Keratinocyte (primary cell): ENCODE results near the gene RAD23A.

ENCODE experiments used
- EZH2 ChIP-seq: IDR thresholded peaks from one replicate; pipeline ENCODE4 v1.6.1; 2012; ENCODE audit warnings: inconsistent platforms, mild to moderate bottlenecking, low read length, moderate library complexity
- TF ChIP-seq, protein P1 (sequence below), 3 experiments: IDR thresholded peaks in 1 of 3; conservative IDR thresholded peaks in 1 of 3; optimal IDR thresholded peaks in 1 of 3; 2 replicates in 2 of 3; 3 replicates in 1 of 3; pipeline versions ENCODE3 to v1.5.1; 2011; ENCODE audit warnings: low read length in 3 of 3, mild to moderate bottlenecking in 3 of 3, moderate library complexity in 2 of 3, control low read depth in 1 of 3, inconsistent platforms in 1 of 3; ENCODE audit not compliant: insufficient read depth in 2 of 3; ENCODE audit errors: extremely low read depth in 1 of 3

DNA sequence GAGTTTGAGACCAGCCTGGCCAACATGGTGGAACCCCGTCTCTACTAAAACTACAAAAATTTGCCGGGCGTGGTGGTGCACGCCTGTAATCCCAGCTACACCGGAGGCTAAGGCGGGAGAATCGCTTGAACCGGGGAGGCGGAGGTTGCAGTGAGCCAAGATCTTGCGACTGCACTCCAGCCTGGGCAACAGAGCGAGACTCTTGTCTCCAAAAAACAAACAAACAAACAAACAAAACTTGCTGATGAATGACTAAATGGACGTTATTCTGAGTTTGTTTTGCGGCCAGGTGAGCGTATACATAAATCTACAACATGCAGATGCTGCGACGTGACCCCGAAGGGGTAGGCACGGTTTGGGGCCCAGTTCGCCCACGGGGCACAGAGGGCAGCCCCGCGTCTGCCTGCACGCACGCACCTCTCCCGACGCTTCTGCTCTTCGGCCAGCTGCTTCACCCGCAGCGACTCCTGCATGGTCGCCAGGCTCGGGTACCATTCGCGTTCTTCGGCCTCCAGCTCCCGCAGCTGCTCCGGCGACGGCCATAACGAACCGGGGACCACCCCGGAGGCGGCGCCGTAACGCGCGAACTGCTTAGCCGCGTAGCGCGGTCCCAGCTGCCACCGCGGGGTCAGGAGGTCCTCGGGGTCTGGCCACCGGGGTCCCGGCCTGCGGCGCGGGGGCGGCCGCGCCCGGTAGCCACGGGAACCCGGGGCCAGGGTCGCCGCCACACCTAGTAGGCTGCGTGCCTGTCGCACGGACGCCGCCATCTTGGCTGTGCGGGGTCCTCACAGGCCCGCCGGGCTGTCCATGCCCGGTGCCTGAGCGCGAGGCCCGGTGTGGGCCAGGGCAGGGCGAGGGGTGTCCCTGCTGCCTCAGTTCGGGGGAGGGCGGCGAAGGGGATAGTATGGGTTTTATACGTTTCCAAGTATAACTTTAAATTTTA is 11.1 kb downstream of the RAD23A start, which contains the start of gene GADD45GIP1:
- TF ChIP-seq, protein P1, sequence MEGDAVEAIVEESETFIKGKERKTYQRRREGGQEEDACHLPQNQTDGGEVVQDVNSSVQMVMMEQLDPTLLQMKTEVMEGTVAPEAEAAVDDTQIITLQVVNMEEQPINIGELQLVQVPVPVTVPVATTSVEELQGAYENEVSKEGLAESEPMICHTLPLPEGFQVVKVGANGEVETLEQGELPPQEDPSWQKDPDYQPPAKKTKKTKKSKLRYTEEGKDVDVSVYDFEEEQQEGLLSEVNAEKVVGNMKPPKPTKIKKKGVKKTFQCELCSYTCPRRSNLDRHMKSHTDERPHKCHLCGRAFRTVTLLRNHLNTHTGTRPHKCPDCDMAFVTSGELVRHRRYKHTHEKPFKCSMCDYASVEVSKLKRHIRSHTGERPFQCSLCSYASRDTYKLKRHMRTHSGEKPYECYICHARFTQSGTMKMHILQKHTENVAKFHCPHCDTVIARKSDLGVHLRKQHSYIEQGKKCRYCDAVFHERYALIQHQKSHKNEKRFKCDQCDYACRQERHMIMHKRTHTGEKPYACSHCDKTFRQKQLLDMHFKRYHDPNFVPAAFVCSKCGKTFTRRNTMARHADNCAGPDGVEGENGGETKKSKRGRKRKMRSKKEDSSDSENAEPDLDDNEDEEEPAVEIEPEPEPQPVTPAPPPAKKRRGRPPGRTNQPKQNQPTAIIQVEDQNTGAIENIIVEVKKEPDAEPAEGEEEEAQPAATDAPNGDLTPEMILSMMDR (optimal IDR thresholded peaks at IDR 0.05 in 1 of 3, IDR thresholded peaks at IDR 0.05 in 1 of 3, conservative IDR thresholded peaks at IDR 0.05 in 1 of 3; ENCODE audit: extremely low read depth in 1 of 3, insufficient read depth in 2 of 3, low read length in 3 of 3) = no peak
- TF ChIP-seq EZH2 = no peak
